ENCODE data around the gene TSSK6.

The TSSK6 gene

DNA sequence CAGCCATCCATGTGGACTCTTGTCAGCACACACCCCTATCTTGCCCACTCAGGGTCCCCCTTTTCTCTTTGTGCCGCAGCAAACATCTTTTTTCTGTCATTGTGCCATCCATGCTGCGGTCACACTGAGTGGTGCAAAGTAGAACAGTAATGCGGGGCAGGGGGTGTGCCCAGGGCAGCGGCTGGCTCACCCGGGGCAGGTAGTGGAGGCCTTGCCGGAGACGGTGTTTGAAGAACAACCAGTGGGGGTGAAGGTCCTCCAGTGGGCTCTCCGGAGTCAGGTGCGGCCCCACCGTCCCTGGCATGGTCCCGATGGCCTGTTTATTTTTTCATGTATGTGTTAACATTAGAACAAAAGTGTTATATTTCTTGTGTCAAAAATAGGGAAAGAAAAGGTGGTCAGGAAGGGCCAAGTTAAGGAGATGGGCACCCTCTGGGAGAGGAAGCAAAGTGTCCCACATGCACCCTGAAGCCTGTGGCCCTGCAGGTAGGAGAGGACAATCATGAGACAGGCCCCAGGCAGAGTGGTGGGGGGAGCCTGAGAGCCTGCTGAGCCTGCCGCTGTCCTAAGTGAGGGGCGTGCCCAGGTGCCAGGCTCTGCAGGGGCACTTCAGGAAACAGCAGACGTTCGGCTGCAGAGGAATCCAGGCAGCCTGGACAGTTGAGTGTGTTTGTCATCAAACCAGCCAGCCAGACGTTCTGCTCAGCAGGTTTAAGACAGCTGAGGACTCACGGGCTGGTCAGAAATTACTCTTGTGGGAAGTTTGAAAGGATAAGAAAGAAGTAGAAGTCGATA is 12.3 kb downstream of the TSSK6 start:
- DNase-seq: no peak

GRCh38 chr19:19502281-19502680 is 13.1 kb downstream of the TSSK6 start:
- DNase-seq: no peak

- no peak for DNase-seq
Observed at GRCh38 chr19:19501798-19502197, 13.6 kb downstream of the TSSK6 start.

DNA sequence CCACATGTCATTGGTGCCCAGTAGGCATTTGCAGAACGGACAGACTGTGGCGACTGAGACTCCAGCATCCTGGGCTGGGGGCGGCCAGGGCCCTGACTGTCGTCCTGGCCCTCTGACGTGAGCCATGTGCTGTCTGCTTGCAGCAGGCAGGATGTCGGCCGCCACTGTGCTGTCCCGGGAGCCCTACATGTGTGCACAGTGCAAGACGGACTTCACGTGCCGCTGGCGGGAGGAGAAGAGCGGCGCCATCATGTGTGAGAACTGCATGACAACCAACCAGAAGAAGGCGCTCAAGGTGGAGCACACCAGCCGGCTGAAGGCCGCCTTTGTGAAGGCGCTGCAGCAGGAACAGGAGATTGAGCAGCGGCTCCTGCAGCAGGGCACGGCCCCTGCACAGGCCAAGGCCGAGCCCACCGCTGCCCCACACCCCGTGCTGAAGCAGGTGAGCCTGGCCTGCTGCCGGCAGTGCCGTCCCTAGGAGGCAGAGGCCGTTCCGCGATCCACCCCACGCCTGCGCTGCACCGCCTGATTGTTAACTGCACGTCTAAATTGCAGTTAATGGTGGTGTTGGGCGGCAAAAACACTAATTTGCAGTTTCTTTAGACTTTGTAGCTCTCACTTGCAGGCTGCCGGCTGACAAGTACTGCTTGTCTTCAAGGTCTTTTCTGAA is 14.2 kb downstream of the TSSK6 start:
- no peak for DNase-seq

DNA sequence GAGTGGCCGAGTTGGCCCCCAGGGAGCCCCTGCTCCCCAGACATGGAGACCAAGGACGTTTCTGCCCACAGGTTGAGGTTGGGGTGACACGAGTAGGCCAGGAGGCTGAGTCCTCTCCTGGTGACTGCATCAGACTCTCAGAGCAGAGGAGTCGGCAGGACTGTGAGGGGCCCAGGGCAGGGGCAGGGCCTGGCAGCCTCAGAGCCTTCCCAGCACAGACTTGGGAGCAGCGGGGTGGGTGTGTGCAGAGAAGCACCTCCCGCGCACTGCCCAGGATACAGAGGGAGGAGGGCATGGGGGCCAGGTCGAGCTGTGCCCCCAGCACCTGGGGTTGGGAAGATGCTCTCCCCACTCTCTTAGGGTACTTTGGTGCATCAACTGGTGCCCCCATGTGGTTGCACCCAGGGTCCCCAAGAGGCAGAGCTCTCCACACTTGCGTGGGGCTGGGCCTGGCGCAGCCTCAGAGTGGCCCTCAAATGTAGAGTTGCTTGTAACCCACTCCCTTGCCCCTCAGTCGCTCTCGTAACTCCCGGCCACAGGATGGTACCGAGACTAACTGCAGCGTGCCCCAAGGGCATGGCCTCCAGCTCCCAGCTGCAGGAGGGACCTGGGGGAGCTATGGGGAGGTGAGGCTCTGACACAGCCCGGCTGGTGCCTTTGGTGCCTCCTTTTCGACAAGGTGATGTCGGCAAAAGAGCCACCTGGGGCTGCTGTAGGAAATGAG is 15.9 kb downstream of the TSSK6 start:
- no peak for DNase-seq

DNA sequence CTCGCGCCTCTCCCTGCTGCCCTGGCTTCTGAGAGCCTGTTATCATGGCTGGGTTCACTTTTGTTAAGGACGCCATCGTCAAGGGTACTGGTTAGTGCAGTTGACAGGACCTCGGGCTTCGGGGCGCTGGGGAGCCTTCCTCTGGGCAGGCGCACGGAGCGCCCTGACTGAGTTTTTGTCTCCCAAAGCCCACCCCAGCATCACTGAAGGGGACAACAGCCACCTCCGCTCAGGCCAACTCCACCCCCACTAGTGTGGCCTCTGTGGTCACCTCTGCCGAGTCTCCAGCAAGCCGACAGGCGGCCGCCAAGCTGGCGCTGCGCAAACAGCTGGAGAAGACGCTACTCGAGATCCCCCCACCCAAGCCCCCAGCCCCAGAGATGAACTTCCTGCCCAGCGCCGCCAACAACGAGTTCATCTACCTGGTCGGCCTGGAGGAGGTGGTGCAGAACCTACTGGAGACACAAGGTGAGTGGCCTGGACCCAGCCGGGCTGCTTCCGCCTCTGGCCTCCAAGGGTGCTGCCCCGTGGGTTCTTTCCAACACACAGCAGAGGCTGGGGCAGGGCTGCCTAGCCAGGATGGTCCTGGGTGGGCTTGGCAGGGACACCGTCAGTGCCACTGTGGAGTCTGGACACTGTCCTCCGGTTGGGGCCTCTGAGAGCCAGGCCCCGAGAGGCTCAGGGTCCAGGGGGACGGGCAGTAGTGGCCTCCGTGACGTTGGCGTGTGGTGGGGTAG is 16.9 kb downstream of the TSSK6 start:
- DNase-seq: no peak

DNA sequence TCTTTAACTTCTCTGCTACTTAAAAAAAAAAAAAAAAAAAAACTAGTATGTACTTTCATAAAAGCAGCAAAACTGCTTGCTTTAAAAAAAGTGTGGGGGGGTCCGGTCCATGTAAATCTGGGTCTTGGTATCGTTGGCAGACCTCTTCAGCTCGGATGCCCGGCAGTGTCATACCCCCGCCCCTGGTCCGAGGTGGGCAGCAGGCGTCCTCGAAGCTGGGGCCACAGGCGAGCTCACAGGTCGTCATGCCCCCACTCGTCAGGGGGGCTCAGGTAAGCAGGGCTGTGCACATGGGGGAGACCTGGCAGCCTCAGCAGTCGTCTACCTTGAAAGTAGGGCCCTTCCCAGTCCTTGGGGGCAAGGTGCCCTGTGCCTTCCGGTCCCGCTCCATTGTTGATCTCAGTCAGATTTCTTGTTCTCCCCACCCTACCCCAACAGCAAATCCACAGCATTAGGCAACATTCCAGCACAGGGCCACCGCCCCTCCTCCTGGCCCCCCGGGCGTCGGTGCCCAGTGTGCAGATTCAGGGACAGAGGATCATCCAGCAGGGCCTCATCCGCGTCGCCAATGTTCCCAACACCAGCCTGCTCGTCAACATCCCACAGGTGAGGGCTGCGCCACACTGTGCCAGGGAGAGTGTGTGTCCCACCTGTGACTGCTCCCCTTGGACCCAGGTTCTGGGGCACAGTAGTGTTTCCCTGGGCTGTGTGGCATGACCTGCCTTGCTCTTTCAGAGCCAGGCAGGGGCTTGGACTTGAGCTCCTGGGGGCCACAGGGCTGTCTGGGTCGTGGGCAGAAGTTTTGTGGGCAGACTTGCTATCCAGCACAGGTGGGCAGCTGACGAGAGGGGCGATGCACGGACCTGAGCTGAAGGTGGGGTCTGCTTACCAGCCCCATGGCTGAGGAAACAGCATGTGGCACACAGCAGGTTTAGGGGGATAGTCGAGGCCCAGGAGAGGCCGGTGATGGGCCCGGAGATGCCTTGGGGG is 19.4 kb downstream of the TSSK6 start:
- DNase-seq: no peak

DNA sequence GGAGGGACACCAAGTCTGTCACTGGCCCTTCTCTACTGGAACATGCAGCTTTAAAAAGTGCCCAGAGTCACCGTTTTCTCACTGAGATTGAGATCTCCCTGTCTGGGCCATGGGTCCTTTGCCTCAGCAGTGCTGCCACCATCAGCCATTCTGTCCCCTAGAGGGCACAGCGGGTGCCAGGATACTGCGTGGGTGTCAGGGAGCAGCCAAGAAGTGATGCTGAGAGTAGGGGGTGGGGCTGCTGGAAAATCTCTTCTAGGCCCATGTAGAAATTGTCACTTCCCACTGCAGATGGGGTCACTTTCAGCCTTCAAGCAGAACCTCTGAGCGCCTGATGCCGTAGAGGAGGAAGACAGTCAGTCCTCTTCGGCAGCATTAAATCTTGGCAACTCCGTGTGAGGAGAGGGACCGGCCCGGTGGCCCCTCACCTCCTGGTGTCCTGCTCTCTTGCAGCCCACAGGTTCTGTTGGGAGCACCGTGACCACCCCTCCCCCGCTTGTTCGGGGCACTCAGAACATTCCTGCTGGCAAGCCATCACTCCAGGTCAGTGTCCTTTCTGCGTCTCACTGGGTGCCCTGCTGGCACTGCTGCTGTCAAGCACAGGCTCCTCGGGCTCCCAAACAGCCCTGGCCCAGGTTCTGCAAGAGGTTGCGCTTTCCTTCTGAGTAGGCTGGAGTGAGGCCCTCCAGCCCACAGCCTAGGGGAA is 21.4 kb downstream of the TSSK6 start:
- peak; percentile 9 to 34 for DNase-seq

GRCh38 chr19:19492026-19492610 is 23.2 kb downstream of the TSSK6 start:
- DNase-seq: no peak

GRCh38 chr19:19491321-19492025 is 23.9 kb downstream of the TSSK6 start:
- no peak for DNase-seq

DNA sequence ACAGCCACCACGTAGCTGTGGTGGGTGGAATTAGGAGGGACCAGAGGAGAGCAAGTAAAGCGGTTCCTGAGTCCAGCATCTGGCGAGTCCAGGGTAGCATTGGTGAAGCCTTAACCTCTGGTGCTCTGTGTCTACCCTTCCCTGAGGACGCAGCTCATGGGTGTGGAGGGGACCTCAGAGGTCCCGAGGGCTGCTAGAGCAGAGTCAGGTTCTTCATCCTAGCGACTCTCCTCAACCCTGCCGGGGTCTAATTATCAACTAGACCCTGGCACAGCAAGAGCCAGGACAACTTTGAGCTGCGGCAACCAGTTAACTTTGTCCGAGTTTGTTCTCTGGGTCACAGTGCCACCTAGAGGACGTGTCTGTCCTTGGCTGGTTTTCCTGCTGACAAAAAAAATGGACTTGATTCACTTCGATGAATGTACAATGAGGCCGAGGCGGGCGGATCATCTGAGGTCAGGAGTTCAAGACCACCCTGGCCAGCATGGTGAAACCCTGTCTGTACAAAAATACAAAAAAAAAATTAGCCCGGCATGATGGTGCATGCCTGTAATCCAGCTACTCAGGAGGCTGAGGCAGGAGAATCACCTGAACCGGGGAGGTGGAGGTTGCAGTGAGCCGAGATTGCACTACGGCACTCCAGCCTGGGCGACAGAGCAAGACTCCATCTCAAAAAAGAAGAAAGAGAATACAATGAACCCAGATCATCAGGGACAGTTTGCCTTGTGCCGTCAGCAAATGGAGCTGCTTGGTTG is 25.0 kb downstream of the TSSK6 start:
- peak; percentile 78 to 82 for DNase-seq

GRCh38 chr19:19489804-19490204 is 25.5 kb downstream of the TSSK6 start:
- no peak for DNase-seq

DNA sequence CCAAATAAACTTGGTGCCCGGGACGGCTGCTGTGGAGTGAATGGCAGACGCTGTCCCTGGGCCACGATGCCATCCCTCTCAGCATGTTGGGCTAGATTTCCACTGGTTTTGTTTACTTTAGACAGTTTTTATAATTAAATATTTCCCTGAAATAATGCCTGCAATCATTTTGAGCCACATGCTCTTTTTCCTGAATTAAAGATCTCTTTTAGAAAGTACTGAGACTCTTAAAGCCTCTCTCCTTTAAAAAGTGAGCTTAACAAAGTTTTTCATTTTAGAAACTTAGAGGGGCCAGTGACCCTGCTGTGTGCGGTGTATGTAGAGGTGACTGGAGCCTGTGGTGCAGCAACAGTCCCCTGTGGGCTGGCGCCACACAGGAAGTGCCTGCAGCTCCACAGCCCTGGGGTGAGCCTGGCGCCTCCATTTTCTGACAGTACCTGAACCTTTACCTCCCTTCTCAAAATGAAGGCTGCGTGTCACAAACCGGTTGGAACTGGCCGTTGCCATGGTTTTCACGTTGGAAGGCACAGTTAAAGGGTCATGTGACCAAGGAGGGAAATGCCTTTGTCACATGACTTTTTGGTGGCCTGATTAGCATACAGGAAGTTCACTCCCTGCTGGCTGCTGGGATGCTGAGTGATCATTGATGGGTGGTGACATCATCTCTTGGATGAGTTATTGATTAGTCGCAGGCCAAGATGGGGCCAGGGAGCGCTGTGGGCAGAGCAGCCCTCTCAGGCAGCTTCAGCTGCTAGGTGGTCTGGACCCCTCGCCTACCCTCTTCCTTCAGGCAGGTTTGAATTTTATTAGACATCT is 26.3 kb downstream of the TSSK6 start:
- DNase-seq: peak; percentile 83 to 91

DNA sequence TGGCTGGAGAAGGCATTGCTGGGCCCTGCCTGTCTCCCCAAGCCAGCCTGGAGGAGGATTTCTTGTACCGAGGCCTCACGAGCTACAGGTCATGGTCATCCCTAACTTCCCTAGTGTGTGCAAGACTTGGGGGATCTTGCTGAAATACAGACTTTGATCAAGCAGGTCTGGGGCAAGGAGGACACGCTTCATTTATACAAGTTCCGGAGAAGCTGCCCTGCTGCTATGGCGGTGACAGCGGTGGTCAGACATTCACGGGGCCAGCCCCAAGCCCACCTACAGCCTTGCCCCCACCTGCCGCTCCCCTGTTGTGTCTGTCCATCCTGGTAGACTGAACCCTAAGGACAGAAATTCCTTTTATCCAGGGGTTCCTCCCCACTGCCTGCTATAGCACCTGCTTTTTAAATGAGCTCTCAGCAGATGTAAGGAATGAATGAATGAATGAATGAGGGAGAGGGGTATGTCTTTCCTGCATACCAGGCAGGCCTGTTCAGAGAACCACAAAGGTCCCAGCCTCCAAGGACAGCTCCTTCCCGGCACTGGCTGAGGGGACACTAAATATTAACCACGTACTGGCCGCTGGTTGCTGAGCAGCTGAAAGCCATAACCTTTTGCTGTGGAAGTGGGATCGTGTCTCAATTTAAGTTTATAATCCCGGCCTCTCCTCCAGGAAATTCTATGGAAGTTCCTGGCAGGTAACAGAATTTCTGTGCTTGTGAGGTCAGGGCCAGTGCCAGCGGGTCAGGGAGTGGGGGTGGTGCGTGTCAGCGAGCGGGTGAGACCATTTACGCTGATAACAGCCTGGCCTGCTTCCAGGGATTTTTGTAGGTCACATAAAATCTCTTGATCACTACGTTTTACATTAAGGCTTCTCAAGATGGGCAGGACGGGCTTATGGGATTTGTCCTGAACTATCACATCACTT is 27.1 kb downstream of the TSSK6 start:
- DNase-seq: peak; percentile 10 to 53

- DNase-seq: no peak
Observed at GRCh38 chr19:19487077-19487949, 28.0 kb downstream of the TSSK6 start.
